GM18519 (cell line): ENCODE data around the gene MICOS13.
"Not testable (repeated sequence)": the region's sequence is repeated elsewhere in the genome, so short reads cannot be mapped to it uniquely, and the experiment has no call there.

Experiments used
- ATAC-seq: cut with Tn5 transposase; IDR thresholded peaks from one replicate; pipeline ENCODE4 v1.9.1; 2021; ENCODE audit warnings: mild to moderate bottlenecking, moderate library complexity; ENCODE audit not compliant: unreplicated experiment, low FRiP score

The MICOS13 gene

DNA sequence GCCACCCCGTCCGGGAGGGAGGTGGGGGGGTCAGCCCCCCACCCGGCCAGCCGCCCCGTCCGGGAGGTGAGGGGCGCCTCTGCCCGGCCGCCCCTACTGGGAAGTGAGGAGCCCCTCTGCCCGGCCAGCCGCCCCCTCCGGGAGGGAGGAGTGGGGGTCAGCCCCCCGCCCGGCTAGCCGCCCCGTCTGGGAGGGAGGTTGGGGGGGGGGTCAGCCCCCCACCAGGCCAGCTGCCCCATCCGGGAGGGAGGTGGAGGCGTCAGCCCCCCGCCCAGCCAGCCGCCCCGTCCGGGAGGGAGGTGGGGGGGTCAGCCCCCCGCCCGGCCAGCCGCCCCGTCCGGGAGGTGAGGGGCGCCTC lies 21.7 kb upstream of the MICOS13 start:
- not testable (repeated sequence) for ATAC-seq

DNA sequence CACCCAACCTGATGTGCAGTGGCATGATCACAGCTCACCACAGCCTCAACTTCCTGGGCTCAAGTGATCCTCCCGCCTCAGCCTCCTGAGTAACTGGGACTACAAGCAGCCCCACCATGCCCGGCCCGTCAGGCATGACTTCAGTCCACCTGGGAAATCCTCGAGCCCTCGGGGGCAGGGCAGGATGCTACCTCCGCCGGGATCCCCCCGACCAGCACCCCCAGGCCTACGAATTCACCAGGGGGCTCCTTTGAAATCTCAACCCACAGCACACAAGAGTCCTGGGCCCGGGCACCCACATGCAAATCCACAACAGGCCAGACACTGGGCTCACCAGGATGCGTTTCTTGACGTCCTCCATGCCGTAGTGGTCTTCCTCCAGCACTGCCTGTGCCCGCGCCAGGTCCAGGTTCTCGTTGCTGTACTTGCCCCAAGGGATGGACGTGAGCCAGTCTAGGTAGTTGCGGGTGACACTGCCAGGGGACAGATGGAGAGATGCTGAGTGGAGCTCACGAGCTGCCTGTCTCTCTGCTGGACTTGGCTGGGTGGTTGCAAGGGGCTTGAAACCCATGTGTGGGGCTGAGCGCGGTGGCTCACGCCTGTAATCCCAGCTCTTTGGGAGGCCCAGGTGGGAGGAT lies 20.3 kb upstream of the MICOS13 start:
- ATAC-seq = no peak

DNA sequence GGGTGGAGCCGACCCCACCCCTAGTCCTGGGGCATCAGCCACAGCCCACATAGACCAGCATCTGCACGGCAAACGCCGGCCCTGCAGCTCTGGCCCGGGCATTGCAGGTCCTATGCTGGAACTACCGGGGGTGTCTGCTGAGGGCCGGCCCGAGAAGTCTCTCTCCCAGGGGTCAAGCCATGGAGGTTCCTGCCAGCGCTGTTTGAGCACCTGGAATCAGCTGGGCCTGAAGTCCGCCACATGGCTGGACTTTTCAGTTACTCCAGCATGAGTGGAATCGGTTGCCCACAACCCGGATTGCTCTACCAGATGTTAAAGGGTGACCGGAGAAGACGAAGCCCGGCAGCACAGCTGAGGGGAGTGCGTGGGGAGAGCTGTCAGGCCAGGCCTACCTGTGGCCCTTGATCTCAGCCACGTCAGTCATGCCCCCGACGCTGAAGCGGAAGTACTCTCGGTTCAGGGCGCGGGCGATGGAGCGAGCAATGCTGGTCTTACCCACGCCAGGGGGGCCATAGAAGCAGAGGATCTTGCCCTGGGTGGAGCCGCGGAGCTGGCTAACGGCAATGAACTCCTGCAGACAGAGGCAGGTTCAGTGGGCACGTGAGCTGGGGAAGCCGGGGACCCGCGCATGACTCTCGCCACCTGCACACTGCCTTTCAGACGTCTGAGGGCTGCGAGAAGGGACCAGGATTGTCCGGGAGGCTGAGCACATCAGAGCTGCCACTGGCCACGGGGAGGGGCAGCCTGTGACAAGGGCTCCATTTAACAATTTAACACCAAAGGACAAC lies 18.5 kb upstream of the MICOS13 start:
- ATAC-seq = no peak

DNA sequence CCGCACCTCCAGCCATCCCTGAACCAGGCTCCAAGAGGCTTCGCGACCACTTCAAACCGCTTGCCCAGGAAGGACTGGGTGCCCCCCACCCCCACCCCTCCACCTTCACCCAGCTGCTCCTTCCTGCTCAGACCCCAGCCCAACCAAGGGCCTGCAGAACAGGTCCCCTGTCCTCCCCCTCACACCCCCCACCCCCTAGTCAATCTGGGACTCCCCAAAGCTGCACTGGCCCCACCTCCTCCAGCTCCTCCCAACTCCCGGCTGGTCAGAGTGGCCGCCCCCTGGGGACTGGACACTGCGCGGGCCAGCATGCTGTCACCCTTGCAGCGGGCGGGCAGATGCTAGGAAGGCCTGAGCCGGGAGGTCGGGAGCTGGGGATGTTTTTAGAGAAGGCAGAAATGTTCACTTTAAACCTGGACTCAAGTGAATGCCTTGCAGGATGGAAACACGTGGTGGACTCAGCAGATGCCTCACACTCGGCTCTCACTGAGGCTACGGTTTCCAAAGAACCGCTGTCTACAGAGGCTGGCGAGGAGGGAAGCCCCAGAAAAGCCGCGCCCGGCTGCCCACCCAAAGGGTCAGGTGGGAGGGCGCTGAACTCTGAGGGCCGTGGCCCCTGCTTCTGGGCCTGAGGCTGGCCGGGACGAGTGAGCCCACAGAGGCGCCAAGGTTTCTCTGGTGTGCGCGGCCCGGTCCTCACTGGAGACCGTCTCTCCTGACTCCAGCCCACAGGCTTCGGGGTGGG lies 17.7 kb upstream of the MICOS13 start:
- no peak for ATAC-seq

DNA sequence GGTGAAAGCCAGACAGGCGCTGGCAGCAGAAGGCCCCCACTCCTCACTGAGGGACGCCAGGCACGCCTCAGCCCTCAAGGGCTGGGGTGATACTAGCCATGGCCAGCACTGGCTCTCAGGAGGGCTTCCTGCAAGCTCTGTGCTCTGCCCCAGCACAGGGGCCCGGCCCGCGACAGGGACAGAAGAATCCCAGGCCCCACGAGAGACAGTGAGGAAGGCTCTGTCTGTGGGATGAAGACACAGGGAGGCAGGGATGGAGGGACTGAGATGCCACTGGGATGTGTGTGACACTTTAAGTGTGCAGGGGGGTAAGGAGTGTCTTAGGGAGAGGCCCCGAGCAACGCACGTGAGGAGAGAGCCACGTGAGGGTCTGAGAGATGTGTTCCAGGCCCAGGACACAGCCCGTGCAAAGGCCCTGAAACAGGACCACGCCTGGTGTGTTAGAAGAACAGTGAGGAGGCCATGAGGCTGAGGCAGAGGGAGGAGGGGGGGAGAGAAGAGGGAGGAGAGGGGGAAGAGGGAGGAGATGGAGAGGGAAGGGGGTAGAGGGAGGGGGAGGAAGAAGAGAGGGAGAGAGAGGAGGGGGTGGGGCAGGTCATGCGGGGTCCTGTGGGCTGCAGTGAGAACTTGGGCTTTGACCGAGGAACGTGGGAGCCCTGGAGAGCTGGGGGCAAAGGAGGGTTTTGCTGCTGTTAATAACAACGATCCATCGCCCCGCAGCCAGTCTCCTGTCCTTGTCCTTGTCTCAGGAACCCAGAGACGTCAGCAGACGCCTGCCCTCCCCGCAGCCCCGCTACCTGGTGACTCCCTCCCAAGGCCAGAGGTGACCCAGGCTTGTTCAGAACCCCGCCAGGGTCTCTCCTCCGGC lies 16.9 kb upstream of the MICOS13 start:
- ATAC-seq = no peak

DNA sequence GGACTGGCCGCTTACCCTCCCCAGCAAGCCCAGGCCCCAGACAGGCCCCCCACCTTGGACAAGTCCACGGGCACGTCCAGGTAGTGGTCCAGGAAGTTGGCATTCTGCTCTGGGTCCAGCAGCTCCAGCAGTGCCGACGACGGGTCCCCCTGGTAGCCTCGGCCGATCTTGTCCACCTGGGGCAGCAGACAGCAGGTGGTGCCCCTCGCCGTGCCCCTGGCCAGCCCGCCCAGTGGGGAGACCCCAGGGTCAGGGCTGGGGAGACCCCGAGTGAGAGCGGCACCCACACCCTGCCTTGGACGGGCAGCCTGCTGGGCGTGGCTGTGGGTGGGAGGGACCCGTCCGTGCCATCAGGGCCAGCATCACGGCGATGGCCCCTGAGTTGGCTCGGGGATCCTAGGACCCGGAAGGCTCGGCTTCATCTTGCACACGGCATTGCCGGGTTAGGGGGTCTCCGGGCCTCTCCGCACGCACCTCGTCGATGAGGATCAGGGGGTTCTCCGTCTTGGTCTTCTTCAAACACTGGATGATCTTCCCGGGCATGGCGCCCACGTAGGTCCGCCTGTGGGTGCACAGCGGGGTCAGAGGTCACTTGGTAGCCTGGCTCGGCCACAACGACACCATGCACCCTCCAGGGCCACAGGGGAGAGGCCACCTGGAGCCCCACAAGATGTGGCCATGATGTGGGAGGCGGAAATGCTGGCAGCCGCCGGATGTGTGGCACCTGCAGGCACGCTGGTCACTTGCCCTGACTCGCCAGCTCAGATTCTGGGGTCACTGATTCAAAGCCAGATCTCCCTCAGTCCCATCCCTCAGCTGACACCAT lies 16.1 kb upstream of the MICOS13 start:
- ATAC-seq = no peak

DNA sequence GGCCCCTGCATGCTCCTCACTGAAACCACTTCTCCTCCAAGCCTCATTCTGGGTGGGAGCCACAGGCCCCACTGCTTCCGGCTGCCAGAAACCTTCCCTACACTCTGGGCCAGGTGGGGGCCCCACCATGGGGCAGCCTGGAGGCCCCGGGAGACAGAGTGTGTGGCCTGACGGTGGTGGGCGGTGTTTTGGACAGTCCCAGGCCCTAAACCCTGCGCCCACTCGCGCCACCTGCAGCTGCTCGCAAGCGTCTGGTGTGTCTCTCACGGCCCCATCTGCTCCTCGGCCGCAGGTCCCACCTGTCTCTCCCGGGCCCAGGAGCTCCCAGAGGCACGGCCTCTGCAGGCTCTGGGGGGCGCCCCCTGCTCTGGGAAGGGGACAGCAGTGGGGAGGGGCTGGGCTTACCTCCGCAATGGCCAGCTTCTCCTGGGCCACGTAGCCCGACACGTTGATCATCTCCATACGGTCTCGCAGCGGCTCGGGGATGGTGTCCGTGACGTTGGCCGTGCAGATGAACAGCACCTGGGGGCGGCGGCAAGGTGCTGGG lies 15.4 kb upstream of the MICOS13 start:
- ATAC-seq = no peak

DNA sequence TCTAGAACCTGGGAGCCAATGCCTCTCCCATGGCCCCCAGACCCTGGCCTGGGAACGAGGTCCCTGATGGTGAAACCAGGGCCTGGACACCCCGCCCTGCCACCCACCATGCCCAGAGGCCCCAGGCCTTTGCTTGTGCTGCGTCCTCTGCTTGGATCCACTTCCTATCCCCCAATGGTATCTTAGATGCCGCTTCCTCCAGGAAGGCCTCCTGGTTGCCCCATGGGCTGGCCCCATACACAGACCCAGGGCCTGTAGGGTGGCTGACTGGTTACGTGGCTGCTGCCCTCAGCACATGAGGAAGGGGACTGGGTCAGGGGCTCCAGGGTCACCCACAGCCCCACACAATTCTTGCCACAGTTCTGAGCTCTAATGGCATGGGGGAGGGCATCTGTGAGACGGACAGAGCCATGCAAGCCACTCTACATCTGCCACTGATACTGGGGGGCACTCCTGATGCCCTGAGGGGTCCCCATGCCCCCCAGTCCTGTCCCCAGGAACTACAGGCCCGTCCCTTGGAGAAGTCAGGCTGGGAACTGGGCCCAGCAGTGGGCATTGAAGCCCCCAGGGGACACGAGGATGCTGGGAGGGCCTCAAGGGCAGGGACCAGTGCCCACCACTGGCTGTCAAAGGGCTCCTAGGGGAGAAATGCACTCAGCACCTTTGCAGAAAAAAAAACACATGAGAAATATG lies 14.8 kb upstream of the MICOS13 start:
- no peak for ATAC-seq

DNA sequence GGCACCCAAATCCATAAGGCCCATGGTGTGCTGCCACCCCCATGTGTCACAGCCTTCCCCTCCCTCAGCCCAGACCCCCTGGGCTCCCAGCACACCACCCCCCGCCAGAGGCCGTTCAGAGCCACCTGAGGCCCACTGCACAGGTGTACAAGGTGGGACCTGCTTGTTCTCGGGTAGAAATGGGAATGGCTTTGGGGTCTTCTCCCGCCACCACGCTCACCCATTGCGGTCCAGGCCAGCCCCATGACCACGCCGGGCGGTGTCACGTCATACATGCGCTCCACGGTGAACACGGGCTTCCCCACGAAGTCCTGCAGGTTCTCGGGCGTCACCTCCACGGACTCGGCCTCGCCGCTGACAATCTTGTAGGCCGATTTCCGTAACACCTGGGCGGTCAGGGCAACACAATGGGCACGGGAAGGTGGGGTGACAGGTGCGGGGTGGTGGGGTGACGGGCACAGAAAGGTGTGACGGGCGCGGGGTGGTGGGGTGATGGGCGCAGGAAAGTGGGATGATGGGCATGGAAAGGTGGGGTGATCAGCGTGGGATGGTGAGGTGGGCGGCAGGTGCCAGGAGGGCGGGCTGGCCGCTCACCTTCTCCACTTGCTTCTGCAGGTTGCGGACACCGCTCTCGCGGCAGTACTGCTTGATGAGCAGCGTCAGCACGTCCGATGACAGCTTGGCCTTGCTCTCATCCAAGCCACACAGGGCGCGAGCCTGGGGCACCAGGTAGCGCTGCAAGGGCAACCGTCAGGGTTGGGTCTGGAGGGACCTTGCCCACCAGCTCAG lies 14.0 kb upstream of the MICOS13 start:
- ATAC-seq = no peak

DNA sequence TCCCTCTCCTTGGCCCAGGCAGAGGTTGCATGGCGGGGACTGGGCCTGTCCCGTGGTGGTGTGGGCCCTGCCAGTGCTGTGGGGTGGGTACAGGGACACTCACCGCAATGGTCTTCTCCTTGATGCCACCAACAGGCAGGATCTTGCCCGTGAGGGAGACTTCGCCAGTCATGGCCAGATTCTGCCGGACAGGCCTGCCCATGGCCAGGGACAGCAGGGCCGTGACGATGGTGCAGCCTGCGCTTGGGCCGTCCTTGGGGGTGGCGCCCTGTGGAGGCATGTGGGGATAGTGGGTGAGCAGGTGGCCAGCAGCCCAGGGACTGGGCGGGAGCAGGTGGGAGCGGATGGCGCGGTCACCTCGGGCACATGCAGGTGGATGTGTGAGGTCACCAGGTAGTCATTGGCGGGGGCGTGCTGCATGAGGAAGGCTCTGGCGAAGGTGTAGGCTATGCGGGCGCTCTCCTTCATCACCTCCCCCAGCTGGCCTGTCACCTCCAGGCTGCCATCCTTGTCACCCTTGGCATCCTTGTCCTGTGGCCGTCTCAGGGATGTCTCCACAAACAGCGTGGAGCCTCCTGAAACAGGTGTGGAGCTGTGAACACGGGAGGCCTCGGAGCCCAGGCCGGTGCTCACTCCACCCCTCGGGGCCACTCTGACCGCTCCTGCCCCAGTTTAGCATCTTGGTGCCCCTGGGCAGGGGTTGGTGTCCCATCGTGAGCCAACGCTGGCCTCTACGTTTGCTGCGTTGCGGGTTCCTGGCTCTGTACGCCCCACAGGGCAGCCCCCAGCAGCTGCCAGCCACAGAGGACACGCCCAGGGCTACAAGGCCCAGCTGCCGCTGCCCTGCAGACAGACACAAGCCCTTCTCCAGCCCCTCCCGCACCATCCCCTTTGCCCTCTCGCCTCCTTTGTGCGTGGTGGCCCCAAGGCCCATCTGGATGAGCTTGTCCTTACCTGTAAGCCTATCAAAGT lies 13.2 kb upstream of the MICOS13 start:
- no peak for ATAC-seq

DNA sequence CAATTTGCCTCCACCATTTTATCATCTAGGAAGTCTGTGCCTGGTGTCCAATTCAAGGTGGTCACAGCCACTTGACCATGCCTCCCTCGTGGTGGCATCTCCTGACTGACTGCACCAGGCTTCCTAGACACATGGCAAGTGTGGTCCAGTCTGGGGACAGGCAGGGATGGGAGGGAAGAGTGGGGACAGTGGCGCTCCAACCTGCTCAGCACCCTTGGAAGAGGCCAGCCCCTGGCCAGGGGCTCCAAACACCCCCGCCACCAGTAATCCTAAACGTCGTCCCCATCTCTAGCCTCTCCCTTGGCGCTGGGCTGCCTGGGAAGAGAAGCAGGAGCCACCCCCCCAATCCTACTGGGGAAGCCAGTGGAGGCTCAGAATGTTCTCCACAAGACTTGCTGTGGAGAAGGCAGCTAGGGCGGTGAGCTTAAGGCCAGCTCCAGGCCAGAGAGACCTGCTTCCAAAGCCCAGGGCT lies 12.4 kb upstream of the MICOS13 start:
- ATAC-seq = no peak

DNA sequence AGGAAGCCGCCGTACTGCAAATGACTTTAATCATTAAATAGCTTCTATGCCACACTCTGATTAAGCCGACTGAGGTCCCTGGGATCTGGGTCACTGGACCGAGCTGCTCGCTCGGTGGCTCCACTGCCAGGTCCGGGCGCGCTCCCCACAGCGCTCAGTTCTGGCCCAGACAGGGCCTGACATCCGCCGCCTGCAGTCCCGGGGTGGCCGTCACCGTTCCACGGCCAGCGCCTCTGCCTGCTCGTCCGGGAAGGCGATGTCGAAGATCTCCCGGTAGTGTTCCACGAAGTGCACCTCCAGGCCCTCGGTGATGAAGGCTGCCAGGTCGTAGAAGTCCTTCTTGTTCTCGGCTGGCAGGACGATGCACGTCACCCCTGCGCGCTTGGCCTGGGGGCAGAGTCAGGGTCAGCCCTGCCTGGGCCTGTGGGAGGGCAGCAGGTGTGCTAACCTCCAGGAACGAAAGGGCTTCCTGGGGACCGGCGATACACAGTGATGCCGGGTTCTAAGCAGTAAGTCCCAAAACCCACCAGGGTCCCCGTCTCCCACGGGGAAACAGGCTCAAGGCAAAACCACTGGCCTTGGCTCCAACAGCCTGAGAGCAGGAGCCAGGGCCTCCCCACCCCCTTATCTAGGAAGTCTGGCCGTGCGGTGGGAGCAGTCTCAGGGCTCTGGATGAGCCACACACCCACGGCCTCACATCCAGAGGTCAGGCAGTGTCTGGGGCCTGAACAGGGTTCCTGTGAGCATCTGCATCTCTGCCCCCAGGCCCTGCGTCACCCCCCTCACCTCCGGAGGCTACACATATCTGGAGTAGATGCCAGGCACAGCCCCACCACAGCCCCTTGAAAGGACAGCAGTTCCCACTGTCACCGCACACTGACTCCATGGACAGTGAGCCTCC lies 11.8 kb upstream of the MICOS13 start:
- no peak for ATAC-seq

DNA sequence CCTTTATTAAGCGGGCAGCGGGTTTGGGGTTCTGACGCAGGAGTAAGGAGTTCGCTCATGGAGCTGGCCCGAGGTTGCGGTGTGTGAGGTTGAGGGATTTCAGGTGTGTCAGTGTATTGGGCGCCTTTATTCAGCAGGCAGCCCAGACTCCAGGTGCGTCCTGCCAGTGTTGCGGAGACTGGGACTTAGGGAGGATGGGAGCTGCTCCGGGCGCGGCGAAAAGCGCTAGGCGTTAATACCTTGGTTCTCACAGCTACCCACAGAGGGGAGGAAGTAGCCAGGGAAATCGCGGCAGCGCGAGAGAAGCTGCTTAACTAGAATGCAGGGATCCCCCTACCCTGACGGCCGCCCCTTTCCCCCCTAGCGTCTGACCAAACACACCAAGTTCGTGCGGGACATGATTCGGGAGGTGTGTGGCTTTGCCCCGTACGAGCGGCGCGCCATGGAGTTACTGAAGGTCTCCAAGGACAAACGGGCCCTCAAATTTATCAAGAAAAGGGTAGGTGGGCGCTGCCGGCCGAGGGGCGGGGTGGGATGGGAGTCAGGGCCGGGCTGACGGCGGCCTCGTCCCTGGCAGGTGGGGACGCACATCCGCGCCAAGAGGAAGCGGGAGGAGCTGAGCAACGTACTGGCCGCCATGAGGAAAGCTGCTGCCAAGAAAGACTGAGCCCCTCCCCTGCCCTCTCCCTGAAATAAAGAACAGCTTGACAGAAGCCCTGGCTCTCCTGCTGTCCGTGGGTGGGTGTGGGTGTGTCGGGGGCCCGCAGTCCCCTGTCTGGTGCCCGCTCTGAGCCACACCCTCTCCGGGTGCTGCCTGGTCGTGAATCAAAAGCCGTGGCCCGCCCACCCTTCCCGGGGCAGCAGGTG lies 10.9 kb upstream of the MICOS13 start:
- ATAC-seq = no peak

DNA sequence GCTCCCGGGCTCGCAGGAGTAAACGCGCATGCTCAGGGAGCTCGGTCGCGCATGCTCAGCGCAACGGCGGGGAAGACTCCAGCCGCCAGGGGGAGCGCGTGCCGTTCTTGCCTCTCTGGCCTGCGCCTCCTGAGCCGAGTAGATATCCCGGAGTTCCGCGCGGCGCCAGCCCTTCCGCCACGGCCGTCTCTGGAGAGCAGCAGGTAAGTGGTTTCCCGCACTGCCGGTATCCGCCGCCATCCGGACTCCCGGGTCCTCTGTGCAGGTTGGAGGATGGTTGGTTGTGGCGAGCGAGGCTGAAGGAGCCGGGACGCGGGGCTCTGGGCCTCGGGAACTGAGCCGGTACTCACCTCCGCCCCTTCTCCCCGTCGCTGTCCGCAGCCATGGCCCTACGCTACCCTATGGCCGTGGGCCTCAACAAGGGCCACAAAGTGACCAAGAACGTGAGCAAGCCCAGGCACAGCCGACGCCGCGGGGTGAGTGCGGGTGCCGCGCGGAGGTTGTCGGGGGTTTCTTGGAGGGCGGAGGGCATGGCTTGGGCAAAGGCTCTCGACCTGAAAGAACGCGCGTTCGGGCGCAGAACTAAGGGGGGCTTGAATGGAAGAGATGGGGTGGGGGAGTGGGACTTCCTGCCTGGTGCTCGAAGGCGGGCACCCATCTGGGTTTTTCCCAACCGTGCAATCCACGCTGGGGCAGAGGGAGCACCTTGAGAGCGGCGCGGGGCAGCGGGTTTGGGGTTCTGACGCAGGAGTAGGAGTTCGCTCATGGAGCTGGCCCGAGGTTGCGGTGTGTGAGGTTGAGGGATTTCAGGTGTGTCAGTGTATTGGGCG lies 10.0 kb upstream of the MICOS13 start, which contains the start of gene RPL36:
TSS of gene RPL36 (plus strand) at position 171 of the 830 bp plus-strand sequence. CDS start at position 384, 213 bp downstream.
- no peak for ATAC-seq
